HepG2 (cell line): ENCODE data around the gene CYP27B1. TPM values are rescaled to one million over a fixed set of nuclear protein-coding genes. Genes with fewer than 3 reads are reported as not detected.

Experiments used
- E2F2 ChIP-seq: sonication (generic); formaldehyde crosslinking; IDR thresholded peaks from 2 replicates; pipeline ENCODE4 v1.4.0; 2020; ENCODE audit warnings: missing genetic modification reagents, borderline replicate concordance
- HNRNPLL ChIP-seq: fragments of 200-400 bp; formaldehyde crosslinking; IDR thresholded peaks from 2 replicates; pipeline ENCODE4 v1.6.1; 2017; ENCODE audit warnings: mild to moderate bottlenecking, low read depth, low read length; ENCODE audit not compliant: poor library complexity, severe bottlenecking
- PRPF4 ChIP-seq: fragments of 200-400 bp; formaldehyde crosslinking; IDR thresholded peaks from 2 replicates; pipeline ENCODE4 v1.6.1; 2016; ENCODE audit warnings: low read length, low read depth; ENCODE audit not compliant: poor library complexity, severe bottlenecking
- RBFOX2 ChIP-seq: fragments of 200-400 bp; formaldehyde crosslinking; IDR thresholded peaks from 2 replicates; pipeline ENCODE4 v1.6.1; 2017; ENCODE audit warnings: low read depth, mild to moderate bottlenecking, low read length
- RFXAP ChIP-seq: sonication (generic); formaldehyde crosslinking; IDR thresholded peaks from 2 replicates; pipeline ENCODE4 v1.4.0; 2020; ENCODE audit warnings: missing genetic modification reagents, borderline replicate concordance
- SALL2 ChIP-seq: sonication (generic); formaldehyde crosslinking; IDR thresholded peaks from 2 replicates; pipeline ENCODE4 v1.8.1; 2023; ENCODE audit warnings: mild to moderate bottlenecking, missing genetic modification reagents, inconsistent platforms
- SNAI1 ChIP-seq: sonication (generic); formaldehyde crosslinking; IDR thresholded peaks from 2 replicates; pipeline ENCODE4 v1.5.0; 2020; ENCODE audit warnings: mild to moderate bottlenecking, missing genetic modification reagents, borderline replicate concordance
- THAP7 ChIP-seq: sonication (generic); formaldehyde crosslinking; IDR thresholded peaks from 2 replicates; pipeline ENCODE4 v1.8.1; 2023; ENCODE audit warnings: mild to moderate bottlenecking, missing genetic modification reagents
- TP53 ChIP-seq: sonication (generic); formaldehyde crosslinking; conservative IDR thresholded peaks from 2 replicates; pipeline ENCODE4 v1.4.0; 2020; ENCODE audit warnings: missing genetic modification reagents
- ZFP37 ChIP-seq: sonication (generic); formaldehyde crosslinking; IDR thresholded peaks from 2 replicates; pipeline ENCODE4 v1.4.0; 2020; ENCODE audit warnings: missing genetic modification reagents, borderline replicate concordance
- ZNF274 ChIP-seq: sonication (generic); formaldehyde crosslinking; IDR thresholded peaks from 2 replicates; pipeline ENCODE4 v1.5.1; 2020; ENCODE audit warnings: mild to moderate bottlenecking, missing genetic modification reagents
- ZNF331 ChIP-seq: sonication (generic); formaldehyde crosslinking; IDR thresholded peaks from 2 replicates; pipeline ENCODE4 v1.4.0; 2020; ENCODE audit warnings: missing genetic modification reagents
- ZSCAN21 ChIP-seq: sonication (generic); formaldehyde crosslinking; IDR thresholded peaks from 2 replicates; pipeline ENCODE4 v1.8.0; 2022; ENCODE audit warnings: mild to moderate bottlenecking, missing genetic modification reagents, moderate library complexity, borderline replicate concordance
- polyA plus RNA-seq, 8 experiments: library from polyadenylated mRNA; depleted of rRNA in 3 of 8; stranded (reverse) in 7 of 8; unstranded in 1 of 8; fragments of >200 nt; fragmentation: Illumina TruSeq in 4 of 8; extraction: Trizol in 4 of 8; gene quantifications; 2 replicates each; pipeline versions ENCODE4 v1.2.1 to v1.2.3, GENCODE V29; 2011 to 2016; ENCODE audit warnings: low read depth in 4 of 8, missing spikeins in 1 of 8, mixed read lengths in 1 of 8; ENCODE audit not compliant: insufficient read depth in 1 of 8
- total RNA-seq, 5 experiments: library from RNA; depleted of rRNA; stranded (reverse); fragments of >200 nt; fragmentation: Illumina TruSeq; extraction: Trizol; gene quantifications; 2 replicates each; pipeline ENCODE4 v1.2.3, GENCODE V29; 2016; ENCODE audit warnings: low read depth in 1 of 5
- TF ChIP-seq, protein P1 (sequence below): sonication (generic); formaldehyde crosslinking; IDR thresholded peaks from 2 replicates; pipeline ENCODE4 v1.4.0; 2020; ENCODE audit warnings: missing genetic modification reagents
- TF ChIP-seq, protein P2 (sequence below): IDR thresholded peaks from 2 replicates; pipeline ENCODE4 v1.6.1; 2016
- TF ChIP-seq, protein P3 (sequence below): sonication (generic); formaldehyde crosslinking; IDR thresholded peaks from 2 replicates; pipeline ENCODE4 v1.9.0; 2021; ENCODE audit warnings: missing genetic modification reagents, borderline replicate concordance

Gene CYP27B1
- total and polyA plus RNA-seq, 2 of the 13 experiments (the other 11 are each of a cell fraction or from before 2014, with no cell fraction given) = 2.3 to 3.0 TPM

GRCh38 chr12:57772429-57773322 is 5.8 kb upstream of the CYP27B1 start, which contains the start of gene EEF1AKMT3 (continued):
- TF ChIP-seq E2F2 (CRISPR knock-in tag) = no peak
- TF ChIP-seq, protein P1, sequence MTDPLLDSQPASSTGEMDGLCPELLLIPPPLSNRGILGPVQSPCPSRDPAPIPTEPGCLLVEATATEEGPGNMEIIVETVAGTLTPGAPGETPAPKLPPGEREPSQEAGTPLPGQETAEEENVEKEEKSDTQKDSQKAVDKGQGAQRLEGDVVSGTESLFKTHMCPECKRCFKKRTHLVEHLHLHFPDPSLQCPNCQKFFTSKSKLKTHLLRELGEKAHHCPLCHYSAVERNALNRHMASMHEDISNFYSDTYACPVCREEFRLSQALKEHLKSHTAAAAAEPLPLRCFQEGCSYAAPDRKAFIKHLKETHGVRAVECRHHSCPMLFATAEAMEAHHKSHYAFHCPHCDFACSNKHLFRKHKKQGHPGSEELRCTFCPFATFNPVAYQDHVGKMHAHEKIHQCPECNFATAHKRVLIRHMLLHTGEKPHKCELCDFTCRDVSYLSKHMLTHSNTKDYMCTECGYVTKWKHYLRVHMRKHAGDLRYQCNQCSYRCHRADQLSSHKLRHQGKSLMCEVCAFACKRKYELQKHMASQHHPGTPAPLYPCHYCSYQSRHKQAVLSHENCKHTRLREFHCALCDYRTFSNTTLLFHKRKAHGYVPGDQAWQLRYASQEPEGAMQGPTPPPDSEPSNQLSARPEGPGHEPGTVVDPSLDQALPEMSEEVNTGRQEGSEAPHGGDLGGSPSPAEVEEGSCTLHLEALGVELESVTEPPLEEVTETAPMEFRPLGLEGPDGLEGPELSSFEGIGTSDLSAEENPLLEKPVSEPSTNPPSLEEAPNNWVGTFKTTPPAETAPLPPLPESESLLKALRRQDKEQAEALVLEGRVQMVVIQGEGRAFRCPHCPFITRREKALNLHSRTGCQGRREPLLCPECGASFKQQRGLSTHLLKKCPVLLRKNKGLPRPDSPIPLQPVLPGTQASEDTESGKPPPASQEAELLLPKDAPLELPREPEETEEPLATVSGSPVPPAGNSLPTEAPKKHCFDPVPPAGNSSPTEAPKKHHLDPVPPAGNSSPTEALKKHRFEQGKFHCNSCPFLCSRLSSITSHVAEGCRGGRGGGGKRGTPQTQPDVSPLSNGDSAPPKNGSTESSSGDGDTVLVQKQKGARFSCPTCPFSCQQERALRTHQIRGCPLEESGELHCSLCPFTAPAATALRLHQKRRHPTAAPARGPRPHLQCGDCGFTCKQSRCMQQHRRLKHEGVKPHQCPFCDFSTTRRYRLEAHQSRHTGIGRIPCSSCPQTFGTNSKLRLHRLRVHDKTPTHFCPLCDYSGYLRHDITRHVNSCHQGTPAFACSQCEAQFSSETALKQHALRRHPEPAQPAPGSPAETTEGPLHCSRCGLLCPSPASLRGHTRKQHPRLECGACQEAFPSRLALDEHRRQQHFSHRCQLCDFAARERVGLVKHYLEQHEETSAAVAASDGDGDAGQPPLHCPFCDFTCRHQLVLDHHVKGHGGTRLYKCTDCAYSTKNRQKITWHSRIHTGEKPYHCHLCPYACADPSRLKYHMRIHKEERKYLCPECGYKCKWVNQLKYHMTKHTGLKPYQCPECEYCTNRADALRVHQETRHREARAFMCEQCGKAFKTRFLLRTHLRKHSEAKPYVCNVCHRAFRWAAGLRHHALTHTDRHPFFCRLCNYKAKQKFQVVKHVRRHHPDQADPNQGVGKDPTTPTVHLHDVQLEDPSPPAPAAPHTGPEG (CRISPR knock-in tag) = peak; percentile 65; the same call in 1 of the 2 replicates
- no peak; the same call in 1 of the 2 replicates for TF ChIP-seq ZNF274
- no peak for TF ChIP-seq ZNF331 (CRISPR knock-in tag)
- no peak for TF ChIP-seq TP53 (CRISPR knock-in tag)
- no peak for TF ChIP-seq PRPF4
- TF ChIP-seq, protein P2, sequence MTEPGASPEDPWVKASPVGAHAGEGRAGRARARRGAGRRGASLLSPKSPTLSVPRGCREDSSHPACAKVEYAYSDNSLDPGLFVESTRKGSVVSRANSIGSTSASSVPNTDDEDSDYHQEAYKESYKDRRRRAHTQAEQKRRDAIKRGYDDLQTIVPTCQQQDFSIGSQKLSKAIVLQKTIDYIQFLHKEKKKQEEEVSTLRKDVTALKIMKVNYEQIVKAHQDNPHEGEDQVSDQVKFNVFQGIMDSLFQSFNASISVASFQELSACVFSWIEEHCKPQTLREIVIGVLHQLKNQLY (CRISPR knock-in tag) = no peak
- TF ChIP-seq, protein P3, sequence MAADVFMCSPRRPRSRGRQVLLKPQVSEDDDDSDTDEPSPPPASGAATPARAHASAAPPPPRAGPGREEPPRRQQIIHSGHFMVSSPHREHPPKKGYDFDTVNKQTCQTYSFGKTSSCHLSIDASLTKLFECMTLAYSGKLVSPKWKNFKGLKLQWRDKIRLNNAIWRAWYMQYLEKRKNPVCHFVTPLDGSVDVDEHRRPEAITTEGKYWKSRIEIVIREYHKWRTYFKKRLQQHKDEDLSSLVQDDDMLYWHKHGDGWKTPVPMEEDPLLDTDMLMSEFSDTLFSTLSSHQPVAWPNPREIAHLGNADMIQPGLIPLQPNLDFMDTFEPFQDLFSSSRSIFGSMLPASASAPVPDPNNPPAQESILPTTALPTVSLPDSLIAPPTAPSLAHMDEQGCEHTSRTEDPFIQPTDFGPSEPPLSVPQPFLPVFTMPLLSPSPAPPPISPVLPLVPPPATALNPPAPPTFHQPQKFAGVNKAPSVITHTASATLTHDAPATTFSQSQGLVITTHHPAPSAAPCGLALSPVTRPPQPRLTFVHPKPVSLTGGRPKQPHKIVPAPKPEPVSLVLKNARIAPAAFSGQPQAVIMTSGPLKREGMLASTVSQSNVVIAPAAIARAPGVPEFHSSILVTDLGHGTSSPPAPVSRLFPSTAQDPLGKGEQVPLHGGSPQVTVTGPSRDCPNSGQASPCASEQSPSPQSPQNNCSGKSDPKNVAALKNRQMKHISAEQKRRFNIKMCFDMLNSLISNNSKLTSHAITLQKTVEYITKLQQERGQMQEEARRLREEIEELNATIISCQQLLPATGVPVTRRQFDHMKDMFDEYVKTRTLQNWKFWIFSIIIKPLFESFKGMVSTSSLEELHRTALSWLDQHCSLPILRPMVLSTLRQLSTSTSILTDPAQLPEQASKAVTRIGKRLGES (CRISPR knock-in tag) = no peak
- TF ChIP-seq ZSCAN21 (CRISPR knock-in tag) = no peak
- peak; percentile 69 for TF ChIP-seq RBFOX2
- TF ChIP-seq HNRNPLL = no peak
- TF ChIP-seq RFXAP (CRISPR knock-in tag) = no peak
- TF ChIP-seq SNAI1 (CRISPR knock-in tag) = peak; percentile 61; the same call in 1 of the 2 replicates
- TF ChIP-seq ZFP37 = no peak
- no peak for TF ChIP-seq THAP7 (CRISPR knock-in tag)
- TF ChIP-seq SALL2 (CRISPR knock-in tag) = no peak
